Measurements from ENCODE around the gene SNX27. TPM values are rescaled to one million over a fixed set of nuclear protein-coding genes. Genes with fewer than 3 reads are reported as not detected.
A peak's percentile ranks its signal among the peaks of the same experiment; 100 is the strongest.

The SNX27 gene
- total and polyA plus RNA-seq, 12 donors = 6.5 to 37.8 (median 32.2) TPM

GRCh38 chr1:151715726-151716404 lies 104.0 kb downstream of the SNX27 start:
- ATAC-seq = no peak
- peaks cover 0 to 52% (median 35%) of the 10 kb centered on the region in 7 donors for H3K27me3 ChIP-seq

GRCh38 chr1:151716405-151716762 lies 104.5 kb downstream of the SNX27 start:
- intact Hi-C loops (cut with DNase I) = loop anchor here in 1 of 10 donors (10.0 kb wide), 1 partner anchor 62 kb away; no protein-coding TSS in a partner anchor
- no peaks in the 10 kb centered on the region for H3K9me3 ChIP-seq
- peaks cover 0 to 52% (median 32%) of the 10 kb centered on the region in 7 donors for H3K27me3 ChIP-seq
- WGBS, 2 donors = 1 to 3% methylated on average over 10 to 11 of the region's 11 CpGs
- TF ChIP-seq CTCF (IDR thresholded peaks at IDR 0.05) = no peak
- peaks cover 4 to 50% (median 34%) of the 10 kb centered on the region in 9 donors for H3K4me1 ChIP-seq
- no peak for DNase-seq
- H3K36me3 ChIP-seq = no peaks in the 10 kb centered on the region
- no peak overlapping the region for H3K27ac ChIP-seq
- H3K4me3 ChIP-seq = no peak overlapping the region
- no peak for ATAC-seq

More at GRCh38 chr1:151715726-151716404, 104.0 kb downstream of the SNX27 start:
- no peak overlapping the region for H3K4me3 ChIP-seq
- TF ChIP-seq CTCF (IDR thresholded peaks at IDR 0.05) = no peak
- peaks cover 4 to 46% (median 30%) of the 10 kb centered on the region in 9 donors for H3K4me1 ChIP-seq
- no peak overlapping the region for H3K27ac ChIP-seq
- H3K36me3 ChIP-seq = no peaks in the 10 kb centered on the region
- H3K9me3 ChIP-seq = no peaks in the 10 kb centered on the region
- DNase-seq = no peak
- WGBS, 2 donors = 37 to 40% methylated on average over 17 of the region's 17 CpGs
- intact Hi-C loops (cut with DNase I) = loop anchor here in 1 of 10 donors (10.0 kb wide), 1 partner anchor 61 kb away; no protein-coding TSS in a partner anchor

GRCh38 chr1:151716771-151717631 lies 105.2 kb downstream of the SNX27 start, which contains the start of gene CELF3:
CELF3 (minus strand) TSS chr1:151716803; CDS start chr1:151716020, 783 bp downstream.
- Histone ChIP-seq H3K4me3 (peak within 1 kb of the TSS in 3 of 10 donors; percentile 5 to 25 (median 17)), H3K27me3 (peaks cover 0 to 54% (median 26%) of the 10 kb centered on the region in 7 donors), H3K36me3 (no peaks in the 10 kb centered on the region), H3K9me3 (no peaks in the 10 kb centered on the region), H3K27ac (no peak within 1 kb of the TSS), H3K4me1 (peaks cover 7 to 57% (median 40%) of the 10 kb centered on the region in 9 donors)
- intact Hi-C loops (cut with DNase I) = loop anchor here in 1 of 10 donors (10.0 kb wide), 1 partner anchor 62 kb away; no protein-coding TSS in a partner anchor
- no peak for TF ChIP-seq CTCF (IDR thresholded peaks at IDR 0.05)
- WGBS, 2 donors = 10% methylated on average over 27 of the region's 27 CpGs
- ATAC-seq (no peak), DNase-seq (peak in 1 of 2 donors; percentile 17)

- Histone ChIP-seq H3K27ac (peak overlapping the region in 1 of 10 donors; percentile 22), H3K4me3 (no peak overlapping the region), H3K36me3 (no peaks in the 10 kb centered on the region), H3K9me3 (no peaks in the 10 kb centered on the region), H3K27me3 (peaks cover 0 to 64% (median 27%) of the 10 kb centered on the region in 7 donors), H3K4me1 (peaks cover 7 to 58% (median 41%) of the 10 kb centered on the region in 9 donors)
- peak in 1 of 2 donors; percentile 20 for DNase-seq
- peak in 6 of 8 donors; percentile 28 to 80 (median 58) for ATAC-seq
- TF ChIP-seq CTCF (IDR thresholded peaks at IDR 0.05) = no peak
- intact Hi-C loops (cut with DNase I) = loop anchor here in 1 of 10 donors (10.0 kb wide), 1 partner anchor 63 kb away; no protein-coding TSS in a partner anchor
- WGBS, 2 donors = 12 to 20% methylated on average over 4 of the region's 4 CpGs
These were observed 106.2 kb downstream of the SNX27 start for GRCh38 chr1:151718011-151718431.
